HG02588 (cell line): ENCODE measurements around the gene FERMT2.

Source experiments
- ATAC-seq: cut with Tn5 transposase; IDR thresholded peaks from one replicate; pipeline ENCODE4 v1.9.1; 2021; ENCODE audit warnings: mild to moderate bottlenecking, moderate library complexity; ENCODE audit not compliant: unreplicated experiment

The FERMT2 gene

GRCh38 chr14:52902971-52903619, 47.8 kb downstream of the FERMT2 start:
- no peak for ATAC-seq

DNA sequence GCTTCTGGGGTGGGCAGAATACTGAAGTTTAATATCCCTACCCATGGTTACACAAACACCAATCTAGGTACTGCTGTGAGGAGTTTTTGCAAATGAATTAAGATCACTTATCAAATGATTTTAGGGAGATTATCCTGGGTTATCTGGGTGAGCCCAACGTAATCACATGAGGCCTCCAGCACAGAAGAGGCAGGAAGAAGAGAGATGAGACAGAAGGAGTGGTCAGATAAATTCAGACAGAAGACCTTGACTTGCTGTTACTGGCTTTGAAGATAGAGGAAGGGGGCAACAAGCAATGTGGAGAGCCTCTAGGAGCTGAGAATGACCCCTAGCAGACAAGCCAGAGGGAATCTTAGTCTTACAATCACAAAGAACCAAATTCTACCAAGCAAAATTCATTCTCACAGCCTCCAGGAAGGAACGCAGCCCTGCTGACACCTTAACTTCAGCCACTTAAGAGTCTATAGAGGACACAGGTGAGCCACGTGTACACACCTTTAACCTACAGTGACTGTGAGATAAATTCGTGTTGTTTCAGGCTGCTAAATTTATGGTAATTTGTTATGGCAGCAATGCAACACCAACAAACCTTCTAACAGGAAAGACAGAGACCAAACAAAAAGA, 49.4 kb downstream of the FERMT2 start:
- ATAC-seq = no peak

DNA sequence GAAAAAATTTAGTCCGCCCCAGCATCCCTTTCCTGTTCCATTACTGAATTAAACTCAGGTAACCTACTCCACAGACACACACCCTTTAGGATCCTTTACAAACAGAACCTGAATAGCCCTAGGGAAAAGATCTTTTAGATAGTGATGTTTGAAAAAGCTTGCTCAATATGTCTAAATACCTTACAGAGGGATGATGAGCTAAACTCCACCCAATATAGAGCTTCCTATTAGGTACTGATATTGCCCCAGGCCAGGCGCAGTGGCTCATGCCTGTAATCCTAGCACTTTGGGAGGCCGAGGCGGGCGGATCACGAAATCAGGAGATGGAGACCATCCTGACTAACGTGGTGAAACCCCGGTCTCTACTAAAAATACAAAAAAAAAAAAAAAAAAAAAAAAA, 50.1 kb downstream of the FERMT2 start:
- no peak for ATAC-seq

DNA sequence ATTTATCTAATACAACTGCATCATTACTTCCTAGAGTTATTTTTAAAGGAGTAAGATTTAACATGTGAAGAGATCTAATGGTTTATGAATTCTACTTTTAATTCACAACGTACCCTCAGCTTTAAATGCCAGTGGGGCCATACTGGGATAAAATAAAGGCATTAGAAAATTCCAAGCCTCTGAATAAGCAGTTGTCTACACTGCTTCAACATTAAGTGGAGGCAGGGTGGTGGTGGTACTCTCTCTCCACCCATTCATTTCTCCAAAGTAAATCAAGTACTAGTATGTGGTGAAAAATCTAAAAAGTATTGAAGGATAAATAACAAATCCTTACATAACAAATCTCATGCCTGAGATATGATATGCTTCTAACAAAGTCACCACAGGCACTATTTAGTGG, 52.4 kb downstream of the FERMT2 start:
- no peak for ATAC-seq

GRCh38 chr14:52895000-52895399, 55.9 kb downstream of the FERMT2 start:
- no peak for ATAC-seq

DNA sequence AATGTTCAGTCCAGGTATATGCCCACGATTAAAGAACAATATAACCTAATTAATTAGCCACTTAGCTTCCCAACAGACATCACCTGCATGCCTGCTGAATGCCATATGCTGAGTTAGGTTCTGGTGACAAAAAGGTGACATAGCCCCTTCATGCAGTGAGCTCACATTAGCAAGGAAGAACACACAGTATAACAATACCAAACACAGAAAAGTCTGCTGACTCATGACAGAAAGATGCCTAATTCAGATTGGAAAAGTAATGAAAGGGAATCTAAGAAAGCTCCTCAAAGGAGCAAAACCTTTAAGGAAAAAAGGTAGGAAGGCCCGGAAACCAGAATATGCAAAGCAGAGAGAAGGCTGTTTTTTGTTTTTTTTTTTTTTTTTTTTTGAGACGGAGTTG, 59.0 kb downstream of the FERMT2 start:
- ATAC-seq = no peak

DNA sequence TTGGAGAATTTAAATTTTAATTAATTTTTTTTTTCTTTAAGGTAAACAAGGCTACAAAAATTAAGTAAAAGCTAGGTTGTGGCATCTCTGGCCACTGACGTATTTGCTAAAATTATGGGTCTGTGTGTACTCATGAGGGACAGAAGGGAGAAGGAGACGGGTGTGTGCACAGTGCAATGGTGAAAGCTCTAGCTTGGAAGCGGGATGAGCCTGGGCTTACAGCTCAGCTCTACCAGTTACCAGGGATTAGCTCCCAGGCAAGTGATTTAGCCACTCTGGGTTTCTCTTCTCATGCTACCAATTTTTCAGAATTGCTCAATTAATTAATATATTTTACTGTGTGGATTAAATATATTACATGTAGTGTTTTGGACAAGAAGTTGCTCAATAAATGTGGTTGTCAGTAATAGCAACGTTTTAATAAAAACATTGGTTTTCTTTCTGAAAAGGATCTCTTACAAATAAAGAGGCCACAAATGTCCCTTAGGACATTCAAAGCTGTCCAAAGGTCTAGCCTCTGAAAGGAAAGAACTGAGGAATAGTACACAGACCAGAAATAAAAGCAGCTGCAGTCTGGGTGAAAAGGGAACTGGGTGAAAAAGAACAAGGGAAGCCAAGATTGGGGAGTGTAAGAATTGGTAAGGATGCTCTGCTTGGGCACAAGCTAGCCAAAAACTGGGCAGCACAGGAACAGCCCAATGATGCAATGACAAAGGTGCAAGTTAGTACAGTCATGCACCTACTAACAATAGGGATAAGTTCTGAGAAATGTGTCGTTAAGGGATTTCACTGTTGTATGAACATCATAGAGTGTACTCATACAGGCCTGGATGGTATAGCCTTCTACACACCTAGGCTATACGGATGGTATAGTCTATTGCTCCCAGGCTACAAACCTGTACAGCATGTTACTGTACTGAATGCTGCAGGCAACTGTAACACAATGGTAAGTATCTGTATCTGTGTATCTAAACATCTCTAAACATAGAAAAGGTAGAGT, 61.7 kb downstream of the FERMT2 start:
- no peak for ATAC-seq

DNA sequence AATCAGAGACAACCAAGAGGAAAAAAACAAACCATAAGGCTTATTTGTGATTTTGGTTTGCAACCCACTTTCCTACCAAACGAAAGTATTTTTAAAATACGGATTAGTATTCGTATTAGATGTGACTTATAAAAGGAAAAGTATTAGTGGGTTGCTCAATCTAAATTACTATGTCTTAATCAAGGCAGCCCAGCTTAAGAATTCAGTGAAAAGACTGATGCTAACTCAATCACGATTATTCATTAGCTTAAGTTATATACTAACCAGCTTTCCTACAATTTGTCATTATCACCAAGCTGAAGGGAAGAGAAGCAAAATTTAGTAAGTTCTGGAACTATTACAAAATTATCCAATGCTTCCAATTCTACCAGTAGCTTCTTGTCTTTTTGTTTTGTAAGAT, 62.7 kb downstream of the FERMT2 start:
- no peak for ATAC-seq

DNA sequence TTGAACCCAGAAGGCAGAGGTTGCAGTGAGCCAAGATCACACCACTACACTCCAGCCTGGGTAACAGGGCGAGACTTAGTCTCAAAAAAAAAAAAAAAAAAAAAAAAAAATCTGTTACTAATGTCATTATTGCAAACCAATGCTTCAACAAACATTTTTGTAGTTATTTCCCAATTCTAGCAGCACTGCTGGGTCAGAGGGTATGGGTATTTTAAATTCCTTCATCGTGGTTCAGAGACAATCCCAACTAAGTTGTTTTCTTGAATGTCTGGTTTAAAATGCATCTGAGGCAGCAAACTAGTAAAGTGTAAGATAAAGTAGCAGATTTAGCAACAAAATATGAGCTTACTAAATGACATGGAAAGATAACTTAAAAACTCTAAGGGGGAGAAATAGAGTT, 65.6 kb downstream of the FERMT2 start:
- no peak for ATAC-seq

GRCh38 chr14:52883658-52884057, 67.2 kb downstream of the FERMT2 start:
- ATAC-seq = no peak

- ATAC-seq = no peak
Observed at GRCh38 chr14:52882824-52883223, 68.0 kb downstream of the FERMT2 start.

- ATAC-seq = no peak
Observed at GRCh38 chr14:52879958-52880357, 70.9 kb downstream of the FERMT2 start.

GRCh38 chr14:52878946-52879345, 71.9 kb downstream of the FERMT2 start:
- ATAC-seq = no peak

DNA sequence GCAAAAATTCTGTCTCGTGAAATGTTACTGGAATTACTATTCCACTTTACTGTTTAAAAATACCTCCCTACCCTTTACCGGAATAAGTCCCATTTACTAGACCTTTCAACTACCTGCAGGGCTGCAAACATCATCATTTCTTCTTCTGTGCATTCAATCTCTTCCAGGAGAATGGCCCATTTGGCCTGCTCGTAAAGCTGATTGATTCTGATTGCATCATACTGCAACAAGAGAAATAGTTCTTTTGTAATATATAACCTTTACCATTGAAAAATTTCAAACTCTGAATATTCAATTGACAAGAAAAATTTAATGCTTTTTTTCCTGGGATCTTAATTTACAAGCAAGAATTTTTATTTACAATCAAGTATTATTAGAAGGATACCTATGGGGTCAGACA, 72.4 kb downstream of the FERMT2 start:
- ATAC-seq = no peak

GRCh38 chr14:52877628-52878027, 73.2 kb downstream of the FERMT2 start:
- ATAC-seq = no peak

DNA sequence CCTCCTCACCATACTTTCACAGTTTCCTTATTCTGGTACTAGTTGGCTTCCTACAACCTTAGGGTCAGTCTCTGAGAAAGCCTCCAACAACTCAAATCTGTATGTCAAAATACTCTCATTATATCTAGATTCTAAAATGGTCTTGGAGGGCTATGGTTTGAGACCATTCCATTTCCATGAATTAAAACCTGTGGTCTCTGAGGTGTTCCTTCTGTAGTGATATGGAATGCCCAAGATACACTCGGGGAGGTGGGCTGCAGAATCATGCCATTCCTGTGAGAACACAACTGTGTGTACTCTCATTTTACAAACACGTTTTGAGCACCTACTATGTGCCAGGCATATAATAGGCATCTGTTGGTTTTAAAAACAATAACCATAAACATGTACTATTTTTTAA, 74.0 kb downstream of the FERMT2 start:
- ATAC-seq = no peak

- ATAC-seq = no peak
Observed at GRCh38 chr14:52876311-52876710, 74.5 kb downstream of the FERMT2 start.

GRCh38 chr14:52875707-52876106, 75.1 kb downstream of the FERMT2 start:
- ATAC-seq = no peak

DNA sequence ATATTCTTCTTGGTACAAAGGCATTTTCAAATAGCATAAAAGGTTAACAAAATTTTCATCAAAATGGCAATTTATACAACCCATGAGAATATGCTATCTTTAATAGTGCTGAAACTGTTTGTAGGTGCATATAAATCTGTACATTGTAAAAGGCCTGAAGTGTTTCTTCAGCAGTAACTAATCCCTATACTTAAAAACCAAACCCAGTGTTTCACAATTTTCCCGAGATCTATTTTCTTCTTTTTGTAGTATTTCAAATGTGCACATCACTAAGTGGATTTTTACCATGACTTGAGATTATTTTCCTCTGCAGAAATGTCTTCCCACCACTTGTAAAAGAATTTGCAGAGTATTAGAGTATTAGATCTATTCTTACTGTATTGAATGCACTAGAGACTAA, 76.5 kb downstream of the FERMT2 start:
- no peak for ATAC-seq

DNA sequence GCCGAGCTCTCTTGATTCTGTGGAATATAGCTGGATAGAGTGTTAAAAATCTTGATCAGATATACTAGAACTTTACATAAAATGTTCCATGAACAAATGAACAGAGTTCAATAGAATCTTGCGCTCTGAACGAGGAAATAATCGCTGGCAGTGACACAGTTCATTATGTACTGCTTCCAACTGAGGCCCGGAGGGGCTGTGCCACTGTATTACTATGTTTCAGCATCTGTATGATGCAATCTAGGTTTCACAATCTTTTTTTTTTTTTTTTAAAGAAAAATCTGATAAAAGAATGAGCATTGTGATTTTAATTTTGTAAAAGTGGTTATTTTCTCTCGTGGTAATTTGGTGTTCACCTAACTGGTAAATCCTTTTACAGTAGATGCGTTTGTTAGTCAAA, 77.2 kb downstream of the FERMT2 start:
- no peak for ATAC-seq

GRCh38 chr14:52873065-52873464, 77.8 kb downstream of the FERMT2 start:
- no peak for ATAC-seq

DNA sequence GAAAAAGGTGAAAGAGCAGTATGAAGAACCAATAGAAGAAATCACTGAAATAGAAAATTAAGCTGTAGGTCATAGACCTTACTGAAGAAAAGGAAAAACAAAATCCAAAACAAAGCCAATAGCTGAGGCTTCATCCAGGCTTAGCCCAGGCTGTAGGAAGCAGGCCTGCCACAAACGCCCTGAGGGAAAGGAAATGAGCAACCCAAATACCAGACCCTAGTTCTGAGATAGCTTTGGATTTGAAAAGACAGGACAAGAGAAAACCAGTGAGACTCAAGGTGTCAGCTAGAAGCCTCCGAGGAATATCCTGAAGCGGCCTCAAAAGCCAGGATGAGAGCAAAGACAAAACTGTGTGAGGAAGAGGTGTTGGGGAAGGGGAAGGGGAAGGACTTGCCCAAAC, 79.2 kb downstream of the FERMT2 start:
- ATAC-seq = no peak
